RWPE1 (cell line): ENCODE measurements around the gene MSANTD4.

Source experiments
- CTCF ChIA-PET: fragments of 350-600 bp; sonication (Branson Sonifier 250); formaldehyde crosslinking; extraction: SDS; loops from one replicate; lab custom pipeline; 2021; lab: Yijun Ruan, JAX
- POLR2A ChIA-PET: fragments of 400-600 bp; formaldehyde crosslinking; extraction: SDS; loops from one replicate; lab custom pipeline; 2020; ENCODE audit warnings: antibody characterized with exemption; ENCODE audit not compliant: low non-redundant PET; lab: Yijun Ruan, JAX
- DNase-seq: peaks from one replicate; pipeline ENCODE4 v3.0.0; 2012; ENCODE audit warnings: low spot score
- H3K27ac ChIP-seq: fragments of 450-650 bp; 2 replicates; pipeline ENCODE4 v1.5.1; 2017
- TF ChIP-seq, protein P1 (sequence below): fragments of 450-650 bp; conservative IDR thresholded peaks from 2 replicates; pipeline ENCODE4 v1.5.1; 2017; ENCODE audit warnings: low read depth, mild to moderate bottlenecking

Gene MSANTD4

DNA sequence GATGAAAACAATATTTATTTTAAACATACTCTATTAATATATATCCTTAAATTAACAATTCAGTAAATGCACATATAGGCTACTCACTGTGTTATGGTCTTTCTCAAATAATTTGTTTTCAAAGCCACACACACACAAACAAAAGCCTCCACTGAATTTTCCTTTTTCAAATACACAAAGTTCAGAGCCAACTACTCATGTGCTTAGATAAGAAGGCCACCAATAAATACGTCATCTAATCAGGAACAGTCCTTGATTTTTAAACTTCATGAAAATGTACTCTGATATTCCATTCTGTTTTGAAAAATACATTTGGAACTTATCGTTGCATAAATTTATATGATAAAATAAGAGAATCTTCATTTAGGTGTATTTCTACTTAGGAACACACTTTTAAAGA lies 29.1 kb upstream of the MSANTD4 start:
- TF ChIP-seq, protein P1, sequence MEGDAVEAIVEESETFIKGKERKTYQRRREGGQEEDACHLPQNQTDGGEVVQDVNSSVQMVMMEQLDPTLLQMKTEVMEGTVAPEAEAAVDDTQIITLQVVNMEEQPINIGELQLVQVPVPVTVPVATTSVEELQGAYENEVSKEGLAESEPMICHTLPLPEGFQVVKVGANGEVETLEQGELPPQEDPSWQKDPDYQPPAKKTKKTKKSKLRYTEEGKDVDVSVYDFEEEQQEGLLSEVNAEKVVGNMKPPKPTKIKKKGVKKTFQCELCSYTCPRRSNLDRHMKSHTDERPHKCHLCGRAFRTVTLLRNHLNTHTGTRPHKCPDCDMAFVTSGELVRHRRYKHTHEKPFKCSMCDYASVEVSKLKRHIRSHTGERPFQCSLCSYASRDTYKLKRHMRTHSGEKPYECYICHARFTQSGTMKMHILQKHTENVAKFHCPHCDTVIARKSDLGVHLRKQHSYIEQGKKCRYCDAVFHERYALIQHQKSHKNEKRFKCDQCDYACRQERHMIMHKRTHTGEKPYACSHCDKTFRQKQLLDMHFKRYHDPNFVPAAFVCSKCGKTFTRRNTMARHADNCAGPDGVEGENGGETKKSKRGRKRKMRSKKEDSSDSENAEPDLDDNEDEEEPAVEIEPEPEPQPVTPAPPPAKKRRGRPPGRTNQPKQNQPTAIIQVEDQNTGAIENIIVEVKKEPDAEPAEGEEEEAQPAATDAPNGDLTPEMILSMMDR = no peak
- ChIA-PET POLR2A (no interaction called here), CTCF (no interaction called here)
- H3K27ac ChIP-seq = no peak overlapping the region
- DNase-seq = no peak

DNA sequence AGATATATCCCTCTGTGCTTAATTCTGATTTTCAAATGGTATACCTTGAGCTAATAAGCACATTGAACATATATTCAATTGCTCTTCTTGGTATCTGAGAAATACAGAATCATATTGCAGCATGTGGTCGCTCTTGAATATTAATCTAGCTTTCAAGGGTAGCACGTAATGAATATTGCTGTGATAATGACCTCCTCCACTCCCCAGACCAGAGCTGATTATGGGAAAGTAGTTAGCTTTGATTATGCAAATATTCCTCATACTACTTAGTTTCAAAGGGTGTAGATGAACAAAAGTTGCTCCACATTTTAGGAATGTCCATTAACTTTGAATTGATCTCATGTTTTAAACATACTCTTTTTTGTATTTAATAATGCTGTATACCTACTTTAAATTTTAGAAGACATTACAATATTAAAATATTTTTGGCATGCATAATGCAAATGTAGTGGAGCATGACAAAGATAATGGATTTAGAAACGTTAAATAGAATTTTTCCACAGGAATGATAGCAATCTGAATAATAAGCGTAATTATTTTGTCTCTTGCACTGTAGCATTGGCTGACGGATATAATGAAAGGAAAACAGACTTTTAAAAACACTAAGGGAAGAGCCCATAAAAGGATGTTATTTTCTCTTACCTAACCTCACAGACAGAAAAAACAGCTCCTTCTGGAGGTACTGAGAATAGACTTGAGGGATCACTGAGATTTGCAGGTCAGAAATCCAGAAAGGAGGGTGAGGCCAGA lies 27.9 kb upstream of the MSANTD4 start:
- ChIA-PET CTCF (no interaction called here), POLR2A (no interaction called here)
- TF ChIP-seq, protein P1 = no peak
- DNase-seq = no peak
- no peak overlapping the region for H3K27ac ChIP-seq

DNA sequence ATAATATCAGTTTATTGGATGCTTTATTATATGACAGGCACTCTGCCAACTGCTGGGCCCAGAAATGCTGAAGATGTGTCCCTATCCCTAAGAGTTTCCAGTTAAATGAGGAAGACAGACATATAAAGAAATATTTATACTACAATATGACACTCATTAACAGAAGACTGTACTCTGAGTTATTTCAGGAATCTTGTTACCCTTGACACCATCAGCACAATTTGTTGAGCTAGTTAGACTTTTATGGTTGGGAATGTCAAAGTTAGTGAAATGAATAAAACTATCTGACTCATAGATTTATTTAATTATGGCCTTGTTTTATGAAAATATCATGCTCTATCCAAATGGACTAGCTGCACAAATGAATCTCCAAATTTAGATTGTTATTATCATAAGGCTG lies 25.6 kb upstream of the MSANTD4 start:
- TF ChIP-seq, protein P1 = no peak
- POLR2A ChIA-PET = no interaction called here
- no peak for DNase-seq
- no peak overlapping the region for H3K27ac ChIP-seq
- CTCF ChIA-PET = interaction anchor here (1.0 kb wide), 1 partner anchor 10 kb away, joined by 4 read pairs; no protein-coding TSS in a partner anchor

DNA sequence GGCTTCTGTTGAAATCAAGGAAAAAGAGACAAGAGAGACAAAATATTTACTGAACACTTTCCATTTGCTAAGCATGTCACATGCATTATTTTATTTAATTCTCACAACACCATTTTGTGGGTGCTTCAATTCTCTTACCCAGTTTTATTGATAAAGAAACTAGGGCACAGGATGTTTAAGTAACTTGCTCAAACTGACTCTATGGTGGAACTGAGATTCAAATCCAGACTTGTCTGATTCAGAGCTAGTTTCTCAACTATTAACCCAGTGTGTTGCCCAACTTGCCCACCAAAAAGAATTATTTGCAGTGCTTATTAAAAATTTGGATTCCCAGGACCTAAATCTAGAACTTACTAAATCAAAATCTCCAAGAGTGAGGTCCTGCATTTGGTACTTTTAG lies 21.5 kb upstream of the MSANTD4 start:
- ChIA-PET POLR2A (no interaction called here), CTCF (interaction anchor here (0.6 kb wide), 1 partner anchor 1505 kb away, joined by 3 read pairs; no protein-coding TSS in a partner anchor)
- DNase-seq = no peak
- H3K27ac ChIP-seq = no peak overlapping the region
- TF ChIP-seq, protein P1 = no peak

DNA sequence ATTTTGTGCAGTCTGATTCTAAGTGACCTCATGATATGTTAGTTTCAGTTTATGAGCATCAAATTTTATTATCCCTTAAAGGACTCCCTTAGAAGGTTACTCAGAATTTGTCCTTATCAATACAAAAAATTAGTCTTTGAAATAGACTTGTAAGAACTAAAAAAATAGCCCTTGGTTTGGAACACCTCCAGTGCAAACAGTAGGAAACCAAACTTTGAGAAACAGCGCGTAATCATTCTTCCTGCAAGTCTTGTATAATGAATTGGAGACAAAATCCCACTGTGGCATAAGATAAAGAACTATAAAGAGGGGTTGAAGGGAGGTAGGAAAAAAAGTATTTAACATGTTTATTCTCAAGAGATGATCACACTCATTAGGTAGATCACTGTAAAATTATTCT lies 10.8 kb upstream of the MSANTD4 start:
- CTCF ChIA-PET = no interaction called here
- no peak for DNase-seq
- H3K27ac ChIP-seq = no peak overlapping the region
- TF ChIP-seq, protein P1 = no peak
- POLR2A ChIA-PET = no interaction called here

DNA sequence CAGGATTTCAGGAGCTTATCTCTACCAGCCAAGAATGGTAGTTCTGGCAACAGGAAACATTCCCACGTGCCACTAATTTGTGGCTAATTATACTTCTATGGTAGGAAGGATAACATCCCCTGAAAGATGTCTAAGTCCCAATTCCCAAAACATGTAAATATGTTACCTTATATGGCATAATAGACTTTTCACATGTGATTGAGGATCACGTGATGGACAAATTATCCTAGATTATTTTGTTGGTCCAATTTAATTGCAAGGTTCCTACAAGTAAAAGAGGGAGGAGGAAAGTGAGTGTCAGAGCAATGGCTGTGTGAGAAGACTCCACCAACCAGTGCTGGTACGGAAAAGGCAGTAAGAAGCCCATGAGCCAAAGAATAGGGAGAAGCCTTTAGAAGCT lies 9.9 kb upstream of the MSANTD4 start:
- POLR2A ChIA-PET = no interaction called here
- H3K27ac ChIP-seq = no peak overlapping the region
- TF ChIP-seq, protein P1 = no peak
- CTCF ChIA-PET = no interaction called here
- DNase-seq = no peak
